ENCODE results near the gene CLTC.

DNA sequence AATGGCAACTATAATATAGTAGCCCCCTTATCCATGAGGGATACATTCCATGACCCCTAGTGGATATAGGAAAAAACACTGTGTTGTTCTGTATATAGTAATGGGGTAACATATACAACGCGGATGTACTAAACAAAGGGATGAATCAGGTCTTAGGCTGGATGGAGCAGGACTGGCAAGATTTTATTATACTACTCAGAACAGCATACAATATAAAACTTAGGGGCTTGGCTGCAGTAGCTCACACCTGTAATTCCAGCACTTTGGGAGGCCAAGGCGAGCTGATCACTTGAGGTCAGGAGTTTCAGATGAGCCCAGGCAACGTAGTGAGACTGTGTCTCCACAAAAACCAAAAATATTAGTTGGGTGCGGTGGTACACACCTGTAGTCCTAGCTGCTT lies 114.5 kb downstream of the CLTC start:
- TF ChIP-seq, protein P1, sequence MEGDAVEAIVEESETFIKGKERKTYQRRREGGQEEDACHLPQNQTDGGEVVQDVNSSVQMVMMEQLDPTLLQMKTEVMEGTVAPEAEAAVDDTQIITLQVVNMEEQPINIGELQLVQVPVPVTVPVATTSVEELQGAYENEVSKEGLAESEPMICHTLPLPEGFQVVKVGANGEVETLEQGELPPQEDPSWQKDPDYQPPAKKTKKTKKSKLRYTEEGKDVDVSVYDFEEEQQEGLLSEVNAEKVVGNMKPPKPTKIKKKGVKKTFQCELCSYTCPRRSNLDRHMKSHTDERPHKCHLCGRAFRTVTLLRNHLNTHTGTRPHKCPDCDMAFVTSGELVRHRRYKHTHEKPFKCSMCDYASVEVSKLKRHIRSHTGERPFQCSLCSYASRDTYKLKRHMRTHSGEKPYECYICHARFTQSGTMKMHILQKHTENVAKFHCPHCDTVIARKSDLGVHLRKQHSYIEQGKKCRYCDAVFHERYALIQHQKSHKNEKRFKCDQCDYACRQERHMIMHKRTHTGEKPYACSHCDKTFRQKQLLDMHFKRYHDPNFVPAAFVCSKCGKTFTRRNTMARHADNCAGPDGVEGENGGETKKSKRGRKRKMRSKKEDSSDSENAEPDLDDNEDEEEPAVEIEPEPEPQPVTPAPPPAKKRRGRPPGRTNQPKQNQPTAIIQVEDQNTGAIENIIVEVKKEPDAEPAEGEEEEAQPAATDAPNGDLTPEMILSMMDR (IDR thresholded peaks at IDR 0.05), result no peak
- TF ChIP-seq POLR2A (IDR thresholded peaks at IDR 0.05) (no peak), POLR2AphosphoS5 (IDR thresholded peaks at IDR 0.05; ENCODE audit: insufficient read depth in 1 of 2, low read depth in 1 of 2) (no peak)
